GM12878 (cell line): Measurements from ENCODE around the gene POLD4. TPM values are rescaled to one million over a fixed set of nuclear protein-coding genes. Genes with fewer than 3 reads are reported as not detected.

ENCODE experiments used
- ATAC-seq: fragments of 200-7000 bp; cut with Tn5 transposase; 3 replicates; pipeline ENCODE4 v1.9.1; 2020; ENCODE audit warnings: mild to moderate bottlenecking, moderate library complexity
- BruUV-seq: library from RNA; stranded (reverse); fragments of 400-500 nt; replicated peaks from 2 replicates; lab custom pipeline; 2021; lab: Mats Ljungman, UMichigan
- CTCF ChIA-PET: fragments of 300-600 bp; sonication (Branson Sonifier 250); formaldehyde crosslinking; extraction: SDS; loops from one replicate; lab custom pipeline; 2021; ENCODE audit warnings: inconsistent platforms; lab: Yijun Ruan, JAX
- POLR2A ChIA-PET: fragments of 350-600 bp; formaldehyde crosslinking; extraction: SDS; loops from one replicate; lab custom pipeline; 2021; ENCODE audit warnings: inconsistent platforms; lab: Charles Lee
- RAD21 ChIA-PET: fragments of 300-600 bp; sonication (Branson Sonifier 250); formaldehyde crosslinking; loops from one replicate; lab custom pipeline; 2023; ENCODE audit warnings: antibody characterized with exemption; ENCODE audit not compliant: unreplicated experiment; lab: Charles Lee
- SMC1A ChIA-PET: fragments of 300-600 bp; sonication (Branson Sonifier 250); formaldehyde crosslinking; loops from one replicate; lab custom pipeline; 2023; ENCODE audit not compliant: unreplicated experiment, uncharacterized antibody; lab: Charles Lee
- DNase-seq: peaks from one replicate; pipeline ENCODE4 v3.0.0-alpha.2; 2011; ENCODE audit warnings: low read depth, low spot score
- FAIRE-seq: peaks from 3 replicates; lab custom pipeline; 2011; peaks lifted over from hg19 to GRCh38; lab: Jason Lieb, UNC
- H2AFZ ChIP-seq: 2 replicates; pipeline ENCODE4 v1.6.0; 2011; ENCODE audit warnings: low read depth, low read length, control low read depth; ENCODE audit not compliant: control insufficient read depth
- H3K27ac ChIP-seq: 2 replicates; pipeline ENCODE4 v1.5.1; 2011; ENCODE audit warnings: control low read depth; ENCODE audit not compliant: control insufficient read depth, insufficient read depth
- H3K27me3 ChIP-seq, 2 experiments: replicated peaks in 1 of 2; 2 replicates each; pipeline versions ENCODE4 v1.6.0 to v1.6.1; 2011; ENCODE audit warnings: low read length in 1 of 2; ENCODE audit not compliant: control insufficient read depth in 2 of 2, insufficient read depth in 2 of 2
- H3K36me3 ChIP-seq, 2 experiments: 2 replicates each; pipeline ENCODE4 v1.5.1; 2011; ENCODE audit warnings: low read length in 1 of 2; ENCODE audit not compliant: control insufficient read depth in 2 of 2, insufficient read depth in 2 of 2
- H3K4me1 ChIP-seq: 2 replicates; pipeline ENCODE4 v1.6.1; 2011; ENCODE audit warnings: mild to moderate bottlenecking, low read length, moderate library complexity, mixed read lengths; ENCODE audit not compliant: control insufficient read depth, insufficient read depth
- H3K4me2 ChIP-seq: 2 replicates; pipeline ENCODE4 v1.6.0; 2011; ENCODE audit warnings: control low read depth; ENCODE audit not compliant: control insufficient read depth, insufficient read depth
- H3K4me3 ChIP-seq: fragments of 200-600 bp; sonication (generic); 2 replicates; pipeline ENCODE4 v1.5.1; 2016
- H3K79me2 ChIP-seq: 2 replicates; pipeline ENCODE4 v1.6.0; 2011; ENCODE audit warnings: low read length; ENCODE audit not compliant: control insufficient read depth, insufficient read depth
- H3K9ac ChIP-seq: 2 replicates; pipeline ENCODE4 v1.8.0; 2011; ENCODE audit warnings: low read length, control low read depth, mixed read lengths; ENCODE audit not compliant: control insufficient read depth, insufficient read depth
- H3K9me3 ChIP-seq: replicated peaks from 3 replicates; pipeline ENCODE4 v1.5.1; 2011; ENCODE audit warnings: mild to moderate bottlenecking, low read length; ENCODE audit not compliant: control insufficient read depth, insufficient read depth
- H4K20me1 ChIP-seq: 2 replicates; pipeline ENCODE4 v1.6.0; 2011; ENCODE audit not compliant: control insufficient read depth, insufficient read depth
- BRCA1 ChIP-seq: IDR thresholded peaks from 2 replicates; pipeline ENCODE4 v1.6.1; 2011; ENCODE audit warnings: low read depth, low read length, improper control_type of control experiment
- DPF2 ChIP-seq: fragments of 450-650 bp; IDR thresholded peaks from 2 replicates; pipeline ENCODE4 v1.6.1; 2017; ENCODE audit warnings: mild to moderate bottlenecking
- FOS ChIP-seq: IDR thresholded peaks from 3 replicates; pipeline ENCODE4 v1.6.1; 2011; ENCODE audit warnings: borderline replicate concordance; ENCODE audit not compliant: insufficient read length; ENCODE audit errors: extremely low read depth
- IKZF2 ChIP-seq, 2 experiments: fragments of 450-650 bp; IDR thresholded peaks; 2 replicates each; pipeline ENCODE4 v1.6.1; 2017; ENCODE audit warnings: mild to moderate bottlenecking in 2 of 2, moderate library complexity in 2 of 2
- RAD21 ChIP-seq: IDR thresholded peaks from 2 replicates; pipeline ENCODE4 v1.6.1; 2011; ENCODE audit warnings: mild to moderate bottlenecking, low read depth, low read length, moderate library complexity; ENCODE audit not compliant: insufficient read depth
- SP1 ChIP-seq: IDR thresholded peaks from one replicate; pipeline ENCODE4 v1.6.1; 2011; ENCODE audit warnings: low read depth, low read length
- SREBF1 ChIP-seq: IDR thresholded peaks from 2 replicates; pipeline ENCODE4 v1.6.1; 2012; ENCODE audit warnings: mild to moderate bottlenecking, low read length
- TBL1XR1 ChIP-seq: IDR thresholded peaks from 2 replicates; pipeline ENCODE4 v1.6.1; 2012; ENCODE audit warnings: low read depth, low read length, improper control_type of control experiment
- WGBS: methylation state at CpG from one replicate; pipeline ENCODE4 v1.1.6; 2016; ENCODE audit warnings: low lambda C conversion rate; ENCODE audit not compliant: insufficient replicate concordance, insufficient coverage; ENCODE audit errors: missing lambda C conversion rate; 5-methylcytosine and 5-hydroxymethylcytosine counted together
- in situ Hi-C: fragments of 300-500 bp; cut with MboI; formaldehyde crosslinking; loops from 9 replicates; pipeline ENCODE4 v1.14.3; 2018; ENCODE audit warnings: mixed read lengths
- intact Hi-C: fragments of 100-400 bp; cut with micrococcal nuclease; formaldehyde crosslinking; loops from one replicate; pipeline ENCODE4 v1.14.2; 2022; ENCODE audit not compliant: unreplicated experiment
- polyA plus RNA-seq, 11 experiments: library from polyadenylated mRNA; depleted of rRNA in 4 of 11; unstranded in 6 of 11; stranded (reverse) in 5 of 11; fragments of >200 nt; fragmentation: Nextera tagmentation in 4 of 11; fragmentation: Illumina TruSeq in 1 of 11; extraction: Ambion mirVana in 4 of 11; extraction: Trizol in 1 of 11; gene quantifications; 1 replicate in 1 of 11; 2 replicates in 10 of 11; pipeline versions ENCODE4 v1.2.1 to v1.2.3, GENCODE V29; 2011 to 2016; ENCODE audit warnings: inconsistent platforms in 2 of 11, missing spikeins in 2 of 11, low read depth in 1 of 11
- total RNA-seq, 4 experiments: library from RNA; depleted of rRNA in 3 of 4; stranded (reverse); fragments of >200 nt in 3 of 4; fragmentation: Illumina TruSeq in 1 of 4; extraction: Trizol in 1 of 4; gene quantifications; 2 replicates each; pipeline versions ENCODE4 v1.2.1 to v1.2.3, GENCODE V29; 2013 to 2021
- TF ChIP-seq, protein P1 (sequence below): fragments of 450-650 bp; IDR thresholded peaks from 2 replicates; pipeline ENCODE4 v1.6.1; 2018; ENCODE audit warnings: borderline replicate concordance, mild to moderate bottlenecking; ENCODE audit not compliant: partially characterized antibody

POLD4 gene
- total and polyA plus RNA-seq, 10 of the 15 experiments (the other 5 are each of a cell fraction or from before 2014, with no cell fraction given), result 8.1 to 176 (median 88.1) TPM

DNA sequence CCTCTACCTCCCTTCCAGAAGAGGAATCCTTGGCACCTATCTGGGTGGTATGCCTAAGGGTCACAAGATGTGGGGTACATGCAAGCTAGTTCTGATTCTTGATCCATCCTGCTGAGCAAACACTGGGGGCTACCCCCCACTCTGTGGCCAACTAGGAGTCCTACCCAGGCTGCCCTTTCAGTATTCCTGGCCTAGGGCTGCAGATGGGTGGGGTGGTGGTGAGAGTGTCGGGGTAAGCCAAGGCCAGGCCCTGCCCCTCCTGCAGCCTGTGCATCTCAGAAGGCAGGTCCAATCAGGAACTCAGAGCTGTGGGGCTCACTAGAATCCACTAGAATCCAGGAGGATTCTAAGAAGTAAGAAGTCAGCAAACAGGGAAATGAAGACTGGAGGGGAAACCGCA is 39.1 kb downstream of the POLD4 start (continued):
- TF ChIP-seq SP1 (no peak), TBL1XR1 (no peak), IKZF2 (IDR thresholded peaks at IDR 0.05) (no peak)
- TF ChIP-seq, protein P1, sequence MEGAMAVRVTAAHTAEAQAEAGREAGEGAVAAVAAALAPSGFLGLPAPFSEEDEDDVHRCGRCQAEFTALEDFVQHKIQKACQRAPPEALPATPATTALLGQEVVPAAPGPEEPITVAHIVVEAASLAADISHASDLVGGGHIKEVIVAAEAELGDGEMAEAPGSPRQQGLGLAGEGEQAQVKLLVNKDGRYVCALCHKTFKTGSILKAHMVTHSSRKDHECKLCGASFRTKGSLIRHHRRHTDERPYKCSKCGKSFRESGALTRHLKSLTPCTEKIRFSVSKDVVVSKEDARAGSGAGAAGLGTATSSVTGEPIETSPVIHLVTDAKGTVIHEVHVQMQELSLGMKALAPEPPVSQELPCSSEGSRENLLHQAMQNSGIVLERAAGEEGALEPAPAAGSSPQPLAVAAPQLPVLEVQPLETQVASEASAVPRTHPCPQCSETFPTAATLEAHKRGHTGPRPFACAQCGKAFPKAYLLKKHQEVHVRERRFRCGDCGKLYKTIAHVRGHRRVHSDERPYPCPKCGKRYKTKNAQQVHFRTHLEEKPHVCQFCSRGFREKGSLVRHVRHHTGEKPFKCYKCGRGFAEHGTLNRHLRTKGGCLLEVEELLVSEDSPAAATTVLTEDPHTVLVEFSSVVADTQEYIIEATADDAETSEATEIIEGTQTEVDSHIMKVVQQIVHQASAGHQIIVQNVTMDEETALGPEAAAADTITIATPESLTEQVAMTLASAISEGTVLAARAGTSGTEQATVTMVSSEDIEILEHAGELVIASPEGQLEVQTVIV, result no peak

DNA sequence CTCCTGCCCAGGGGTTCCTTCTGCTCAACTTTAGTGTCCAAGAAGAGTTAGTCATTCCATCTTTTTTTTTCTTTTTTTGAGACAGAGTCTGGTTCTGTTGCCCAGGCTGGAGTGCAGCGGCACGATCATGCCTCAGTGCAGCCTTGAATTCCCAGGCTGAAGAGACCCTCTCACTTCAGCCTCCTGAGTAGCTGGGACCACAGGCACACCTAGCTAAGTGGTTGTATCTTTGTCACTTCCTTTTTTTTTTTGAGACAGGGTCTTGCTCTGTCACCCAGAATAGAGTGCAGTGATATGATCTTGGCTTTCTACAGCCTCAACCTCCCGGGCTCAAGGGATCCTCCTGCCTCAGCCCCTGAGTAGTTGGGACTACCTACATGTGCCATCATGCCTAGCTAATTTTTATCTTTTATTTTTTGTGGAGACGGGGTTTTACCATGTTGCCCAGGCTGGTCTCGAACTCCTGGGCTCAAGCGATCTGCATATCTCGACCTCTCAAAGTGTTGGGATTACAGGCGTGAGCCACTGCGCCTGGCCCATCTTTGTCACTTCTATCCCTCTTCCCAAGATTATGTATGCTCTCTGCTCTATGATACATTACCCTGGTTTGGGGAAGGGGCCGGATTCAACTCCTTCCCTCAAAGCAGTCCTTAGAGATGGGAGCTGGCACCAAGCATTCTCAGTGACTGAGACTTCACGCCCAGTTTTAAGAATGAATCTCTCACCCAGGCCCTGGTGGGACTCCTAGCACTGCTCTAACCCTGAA is 40.0 kb downstream of the POLD4 start:
- no peaks in the 10 kb centered on the region for H3K27me3 ChIP-seq
- DNase-seq, result no peak

More for the DNA sequence above, 40.0 kb downstream of the POLD4 start:
- no peaks in the 10 kb centered on the region for H3K79me2 ChIP-seq
- ATAC-seq, result no peak
- RAD21 ChIA-PET, result interaction anchor here (7.8 kb wide), 1 partner anchor 40 kb away, joined by 75 read pairs; the partner anchor contains the start of gene POLD4
- H4K20me1 ChIP-seq, result no peaks in the 10 kb centered on the region
- POLR2A ChIA-PET, result interaction anchor here (1.4 kb wide), 1 partner anchor 10 kb away, joined by 3 read pairs; no protein-coding TSS in a partner anchor
- no peak overlapping the region for H3K4me2 ChIP-seq
- H3K27ac ChIP-seq, result no peak overlapping the region
- no TSS peak for BruUV-seq
- H3K4me3 ChIP-seq, result no peak overlapping the region
- in situ Hi-C loops (no loop called here), intact Hi-C loops (no loop called here)
- no peaks in the 10 kb centered on the region for H3K9me3 ChIP-seq
- CTCF ChIA-PET, result interaction anchor here (0.9 to 12.1 kb wide), 3 partner anchors 33 to 50 kb away, joined by 3 to 151 read pairs (median 4); no protein-coding TSS in a partner anchor
- H2AFZ ChIP-seq, result no peak overlapping the region
- no peak for FAIRE-seq
- no peaks in the 10 kb centered on the region for H3K36me3 ChIP-seq
- SMC1A ChIA-PET, result no interaction called here
- H3K4me1 ChIP-seq, result peaks cover under 1% of the 10 kb centered on the region; the same call in 1 of the 2 replicates
- 81% methylated on average over 11 of the region's 11 CpGs for WGBS
- TF ChIP-seq SREBF1 (no peak), RAD21 (no peak), BRCA1 (no peak), DPF2 (no peak), FOS (no peak)
- no peak overlapping the region for H3K9ac ChIP-seq
